ENCODE results near the gene GRIK1.

- TF ChIP-seq CTCF (conservative IDR thresholded peaks at IDR 0.05) (no peak), EZH2 (IDR thresholded peaks at IDR 0.05; ENCODE audit: low read depth) (no peak)
These were observed 255.7 kb downstream of the GRIK1 start for GRCh38 chr21:29684106-29684505.

Data from PC-9 (cell line).